Mesodermal cell (in vitro differentiated cells): ENCODE measurements around the gene ERP29.
A peak's percentile ranks its signal among the peaks of the same experiment; 100 is the strongest.
"Not testable (repeated sequence)": the region's sequence is repeated elsewhere in the genome, so short reads cannot be mapped to it uniquely, and the experiment has no call there.

Experiments used
- H3K27ac ChIP-seq: 2 replicates; pipeline ENCODE4 v1.7.0; 2013; ENCODE audit warnings: mild to moderate bottlenecking, low read depth, low read length, moderate library complexity; ENCODE audit not compliant: severe bottlenecking
- H3K36me3 ChIP-seq: 2 replicates; pipeline ENCODE4 v1.7.1; 2013; ENCODE audit warnings: mild to moderate bottlenecking, low read length, moderate library complexity; ENCODE audit not compliant: control insufficient read depth, insufficient read depth
- H3K4me1 ChIP-seq: one replicate; pipeline ENCODE4 v1.7.1; 2013; ENCODE audit warnings: mild to moderate bottlenecking, low read length; ENCODE audit not compliant: insufficient read depth, control insufficient read depth, poor library complexity, severe bottlenecking
- H3K4me3 ChIP-seq: 2 replicates; pipeline ENCODE4 v1.7.0; 2013; ENCODE audit warnings: low read length, control low read depth, mild to moderate bottlenecking; ENCODE audit not compliant: insufficient read depth, poor library complexity, severe bottlenecking; ENCODE audit errors: extremely low read depth
- H3K9me3 ChIP-seq: 2 replicates; pipeline ENCODE4 v1.7.1; 2013; ENCODE audit warnings: mild to moderate bottlenecking, low read length, moderate library complexity; ENCODE audit not compliant: control insufficient read depth
- WGBS, 2 experiments: methylation state at CpG; one replicate each; pipeline ENCODE4 v1.1.5; 2013; ENCODE audit warnings: missing lambda C conversion rate in 2 of 2; ENCODE audit not compliant: insufficient coverage in 2 of 2; 5-methylcytosine and 5-hydroxymethylcytosine counted together

ERP29 gene

DNA sequence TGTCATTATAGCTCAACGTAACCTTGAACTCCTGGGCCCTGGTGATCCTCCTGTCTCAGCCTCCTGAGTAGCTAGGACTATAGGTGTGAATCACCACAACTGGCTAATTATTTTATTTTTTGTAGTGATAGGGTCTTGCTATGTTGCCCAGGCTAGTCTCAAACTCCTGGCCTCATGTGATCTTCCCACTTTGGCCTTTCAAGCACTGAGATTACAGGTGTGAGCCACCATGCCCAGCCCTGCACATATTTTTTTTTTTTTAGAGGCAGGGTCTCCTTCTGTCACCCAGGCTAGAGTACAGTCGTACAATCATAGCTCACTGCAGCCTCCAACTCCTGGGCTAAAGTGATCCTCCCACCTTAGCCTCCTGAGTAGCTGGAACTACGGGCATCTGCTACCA is 9.2 kb upstream of the ERP29 start:
- 92 to 100% methylated on average over 3 of the region's 3 CpGs for WGBS, 2 experiments
- no peak overlapping the region for H3K27ac ChIP-seq
- H3K9me3 ChIP-seq: no peaks in the 10 kb centered on the region
- H3K4me3 ChIP-seq: no peak overlapping the region
- H3K36me3 ChIP-seq: no peaks in the 10 kb centered on the region
- no peaks in the 10 kb centered on the region for H3K4me1 ChIP-seq

- Histone ChIP-seq H3K36me3 (peaks cover 3% of the 10 kb centered on the region), H3K4me1 (no peaks in the 10 kb centered on the region), H3K27ac (no peak overlapping the region), H3K4me3 (no peak overlapping the region), H3K9me3 (no peaks in the 10 kb centered on the region)
- 75 to 79% methylated on average over 5 to 6 of the region's 6 CpGs for WGBS, 2 experiments
These were observed 7.5 kb upstream of the ERP29 start for GRCh38 chr12:112005419-112006395.

DNA sequence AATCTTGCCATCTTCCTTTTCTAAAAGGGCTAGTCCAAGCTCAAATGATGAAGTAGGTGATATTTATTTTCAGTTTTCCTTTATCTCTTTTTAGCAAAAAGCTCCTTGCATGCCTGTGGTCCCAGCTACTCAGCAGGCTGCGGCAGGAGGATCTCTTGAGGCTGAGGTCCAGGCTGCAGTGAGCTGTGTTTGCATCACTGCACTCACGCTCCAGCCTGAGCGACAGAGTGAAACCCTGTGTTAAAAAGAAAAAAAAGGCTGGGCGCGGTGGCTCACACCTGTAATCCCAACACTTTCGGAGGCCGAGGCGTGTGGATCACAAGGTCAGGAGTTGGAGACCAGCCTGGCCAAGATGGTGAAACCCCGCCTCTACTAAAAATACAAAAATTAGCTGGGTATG is 5.3 kb upstream of the ERP29 start:
- Histone ChIP-seq H3K9me3 (no peaks in the 10 kb centered on the region), H3K36me3 (peaks cover 5% of the 10 kb centered on the region), H3K4me1 (no peaks in the 10 kb centered on the region), H3K4me3 (no peak overlapping the region), H3K27ac (no peak overlapping the region)
- WGBS, 2 experiments: 94 to 97% methylated on average over 8 of the region's 9 CpGs

- H3K4me3 ChIP-seq: no peak overlapping the region
- WGBS, 2 experiments: no CpG with 5 or more reads among the region's 3 CpGs
- no peaks in the 10 kb centered on the region for H3K4me1 ChIP-seq
- no peaks in the 10 kb centered on the region for H3K9me3 ChIP-seq
- H3K36me3 ChIP-seq: peaks cover 5% of the 10 kb centered on the region
- no peak overlapping the region for H3K27ac ChIP-seq
These were observed 4.3 kb upstream of the ERP29 start for GRCh38 chr12:112008918-112009317.

DNA sequence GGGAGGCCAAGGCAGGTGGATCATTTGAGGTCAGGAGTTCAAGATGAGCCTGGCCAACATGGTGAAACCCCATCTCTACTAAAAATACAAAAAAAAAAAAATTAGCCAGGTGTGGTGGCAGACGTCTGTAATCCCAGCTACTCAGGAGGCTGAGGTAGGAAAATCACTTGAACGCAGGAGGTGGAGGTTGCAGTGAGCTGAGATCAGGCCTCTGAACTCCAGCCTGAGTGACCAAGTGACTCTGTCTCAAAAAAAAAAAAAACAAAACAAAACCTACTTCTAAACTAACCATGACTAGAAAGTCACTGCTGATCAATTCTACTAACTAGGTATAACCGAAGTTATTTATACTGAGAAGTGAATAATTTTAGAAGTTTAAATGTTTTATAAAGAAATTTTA is 3.6 kb upstream of the ERP29 start:
- H3K27ac ChIP-seq, H3K4me3 ChIP-seq, H3K4me1 ChIP-seq, H3K9me3 ChIP-seq, H3K36me3 ChIP-seq: not testable (repeated sequence)
- WGBS, 2 experiments: 71% methylated on average over 2 of the region's 3 CpGs; no CpG with 5 or more reads in 1 of the 2 experiments

DNA sequence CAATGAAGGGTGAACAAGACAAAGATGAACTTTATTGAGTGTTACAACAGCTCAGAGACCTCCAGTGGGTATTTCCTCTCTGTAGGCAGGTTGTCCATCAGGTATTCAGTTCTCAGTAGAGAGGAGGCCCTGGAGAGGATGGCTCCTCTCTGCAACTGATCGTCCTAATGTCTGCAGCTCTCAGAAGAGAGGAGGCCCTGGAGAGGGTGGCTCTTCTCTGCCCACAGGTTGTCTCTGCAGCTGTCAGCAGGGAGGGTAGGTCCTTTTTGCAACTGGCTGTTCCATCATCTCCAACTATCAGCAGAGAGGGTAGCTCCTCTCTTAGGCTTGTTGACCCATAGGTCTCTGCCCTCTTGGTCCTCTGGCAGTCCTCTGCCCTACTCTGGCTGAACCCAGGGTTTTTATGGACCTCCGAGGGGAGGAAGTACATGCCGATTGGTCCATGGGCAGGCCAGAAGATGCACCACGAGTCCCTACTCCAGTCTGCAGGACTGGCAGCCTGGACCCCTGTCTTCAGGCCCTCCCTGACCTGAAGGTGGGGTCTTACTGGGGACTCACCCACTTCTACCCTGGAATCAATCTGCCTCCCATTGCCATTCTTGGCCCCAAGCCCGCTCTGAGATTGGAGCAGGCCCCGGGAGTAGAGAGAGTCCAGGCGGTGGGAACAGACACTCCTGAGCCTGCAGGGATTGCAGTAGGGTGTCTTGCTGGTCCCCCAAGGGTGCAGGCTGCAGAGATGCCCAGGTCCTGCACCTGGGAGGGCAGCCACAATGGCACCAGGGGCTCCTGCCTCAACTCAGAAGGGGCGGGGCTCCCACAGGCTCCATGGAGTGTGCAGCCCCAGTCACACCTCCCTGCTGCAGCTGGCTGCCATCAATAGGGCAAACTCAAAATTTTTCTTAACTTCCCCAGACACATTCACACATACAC is 2.5 kb upstream of the ERP29 start:
- WGBS, 2 experiments: 92 to 96% methylated on average over 6 to 8 of the region's 8 CpGs
- no peak overlapping the region for H3K27ac ChIP-seq
- H3K36me3 ChIP-seq: peaks cover 16% of the 10 kb centered on the region
- H3K4me3 ChIP-seq: no peak overlapping the region
- H3K9me3 ChIP-seq: no peaks in the 10 kb centered on the region
- H3K4me1 ChIP-seq: no peaks in the 10 kb centered on the region

GRCh38 chr12:112011685-112012084 is 1.5 kb upstream of the ERP29 start:
- Histone ChIP-seq H3K4me1 (no peaks in the 10 kb centered on the region), H3K36me3 (peaks cover 26% of the 10 kb centered on the region), H3K27ac (no peak overlapping the region), H3K4me3 (peak overlapping the region; percentile 95), H3K9me3 (no peaks in the 10 kb centered on the region)
- 98 to 100% methylated on average over 5 to 8 of the region's 8 CpGs for WGBS, 2 experiments

DNA sequence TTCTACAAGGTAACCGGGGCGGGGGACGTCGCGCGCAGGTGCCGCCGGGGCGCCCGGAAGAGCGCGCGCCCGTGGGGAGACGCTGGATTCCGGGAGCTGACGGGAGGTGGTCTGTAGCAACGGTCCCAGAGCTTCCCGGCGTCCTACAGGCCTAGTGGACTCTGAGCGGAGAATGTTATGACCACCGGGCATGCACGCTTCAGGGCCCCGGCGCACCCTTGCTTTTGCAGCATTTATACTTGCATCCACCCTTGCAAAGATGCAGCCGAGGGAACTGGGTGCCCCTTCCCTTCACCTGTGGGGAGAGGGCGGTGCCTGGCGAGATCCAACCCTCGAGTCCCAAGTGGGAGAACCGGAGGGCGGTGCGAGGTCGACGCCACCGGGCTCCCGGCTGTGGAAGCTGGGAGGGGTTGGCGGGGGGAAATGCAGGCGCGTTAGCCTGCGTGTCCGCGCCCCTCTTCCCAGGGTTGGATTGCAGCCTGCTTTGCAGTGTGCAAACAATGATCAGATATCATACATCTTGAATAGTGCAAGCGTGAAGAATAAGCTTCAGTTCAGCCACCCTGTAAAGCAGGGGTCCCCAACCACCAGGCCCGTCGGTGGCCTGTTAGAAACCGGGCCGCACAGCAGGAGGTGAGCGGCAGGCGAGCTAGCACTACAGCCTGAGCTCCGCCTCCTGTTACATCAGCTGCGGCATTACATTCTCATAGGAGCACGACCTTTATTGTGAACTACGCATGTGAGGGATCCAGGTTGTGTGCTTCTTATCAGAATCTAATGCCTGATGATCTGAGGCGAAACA is 576 bp downstream of the ERP29 start:
- 2% methylated on average over 43 to 47 of the region's 54 CpGs for WGBS, 2 experiments
- Histone ChIP-seq H3K9me3 (no peaks in the 10 kb centered on the region), H3K36me3 (peaks cover 46% of the 10 kb centered on the region), H3K27ac (peak overlapping the region; percentile 94), H3K4me3 (peak overlapping the region; percentile 95), H3K4me1 (peaks cover 2% of the 10 kb centered on the region)

DNA sequence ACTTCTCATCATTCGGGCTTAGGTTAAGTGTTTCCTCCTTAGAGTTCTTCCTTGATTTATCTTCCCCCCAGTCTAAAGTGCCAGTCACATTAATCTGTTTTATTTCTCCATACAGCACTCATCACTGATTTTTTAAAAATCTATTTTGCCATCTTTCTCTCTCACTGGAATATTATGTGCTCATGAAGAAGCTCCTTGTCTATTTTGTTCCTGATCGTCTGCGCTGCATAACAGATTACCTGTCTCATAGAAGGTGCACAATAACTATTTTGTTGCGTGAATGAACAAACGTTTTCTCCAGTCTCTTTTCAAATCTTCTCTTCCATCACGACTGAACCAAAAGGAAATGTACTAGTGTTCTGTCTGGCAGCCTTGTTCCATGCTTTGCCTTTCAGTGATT is 2.7 kb downstream of the ERP29 start:
- peaks cover 61% of the 10 kb centered on the region for H3K36me3 ChIP-seq
- H3K27ac ChIP-seq: no peak overlapping the region
- peaks cover 2% of the 10 kb centered on the region for H3K4me1 ChIP-seq
- whole genome bisulfite sequencing, 2 experiments: 96 to 97% methylated on average over 6 of the region's 6 CpGs
- no peaks in the 10 kb centered on the region for H3K9me3 ChIP-seq
- H3K4me3 ChIP-seq: no peak overlapping the region

GRCh38 chr12:112017041-112017440 is 3.8 kb downstream of the ERP29 start:
- WGBS, 2 experiments: 100% methylated on average over 1 of the region's 1 CpG
- Histone ChIP-seq H3K36me3 (peaks cover 70% of the 10 kb centered on the region), H3K27ac (no peak overlapping the region)

More at GRCh38 chr12:112017041-112017440, 3.8 kb downstream of the ERP29 start:
- Histone ChIP-seq H3K9me3 (no peaks in the 10 kb centered on the region), H3K4me3 (no peak overlapping the region), H3K4me1 (peaks cover 2% of the 10 kb centered on the region)
